ENCODE results near the gene FBXL16. TPM values are rescaled to one million over a fixed set of nuclear protein-coding genes. Genes with fewer than 3 reads are reported as not detected.

The FBXL16 gene
- total and polyA plus RNA-seq, 9 of the 15 experiments (the other 6 are each of a cell fraction or from before 2014, with no cell fraction given) = 0.21 to 8.2 (median 1.7) TPM

GRCh38 chr16:720447-720989 is 14.9 kb upstream of the FBXL16 start (continued):
- TF ChIP-seq AFF1 (IDR thresholded peaks at IDR 0.05; ENCODE audit: low read depth in 1 of 2, partially characterized antibody in 2 of 2) (no peak), EZH2 (IDR thresholded peaks at IDR 0.05; ENCODE audit: borderline replicate concordance, low read depth, low read length) (no peak), ZNF77 (CRISPR knock-in tag; IDR thresholded peaks at IDR 0.05) (0 out of 2 replicates have a peak, but pooled peaks have one; percentile 18), SAFB (IDR thresholded peaks at IDR 0.05; ENCODE audit: borderline replicate concordance, low read depth, low read length) (0 out of 2 replicates have a peak, but pooled peaks have one; percentile 18), CEBPG (CRISPR knock-in tag; IDR thresholded peaks at IDR 0.05) (no peak), CEBPG (tag; conservative IDR thresholded peaks at IDR 0.05 in 1 of 2, IDR thresholded peaks at IDR 0.05 in 1 of 2) (no peak), TBL1XR1 (IDR thresholded peaks at IDR 0.05; ENCODE audit: low read length in 2 of 2) (no peak)

All from K562 (cell line).